ENCODE results near the gene VDR. TPM values are rescaled to one million over a fixed set of nuclear protein-coding genes. Genes with fewer than 3 reads are reported as not detected.

VDR gene
- total RNA-seq, 1 experiment from 2014 or later = 2.4 TPM

- no peak for DNase-seq (ENCODE audit: extremely low read depth, low read depth)
Measured at GRCh38 chr12:47875746-47876439, 28.9 kb downstream of the VDR start.

GRCh38 chr12:47874316-47874715 lies 30.5 kb downstream of the VDR start:
- no peak for DNase-seq (ENCODE audit: extremely low read depth, low read depth)

- no peak for DNase-seq (ENCODE audit: extremely low read depth, low read depth)
Measured at GRCh38 chr12:47870175-47870781, 34.5 kb downstream of the VDR start.

- no peak for DNase-seq (ENCODE audit: extremely low read depth, low read depth)
Measured at GRCh38 chr12:47868552-47869031, 36.2 kb downstream of the VDR start.

- no peak for DNase-seq (ENCODE audit: extremely low read depth, low read depth)
Measured at GRCh38 chr12:47868041-47868440, 36.8 kb downstream of the VDR start.

GRCh38 chr12:47867495-47867941 lies 37.3 kb downstream of the VDR start:
- no peak for DNase-seq (ENCODE audit: extremely low read depth, low read depth)

GRCh38 chr12:47864646-47865235 lies 40.1 kb downstream of the VDR start:
- DNase-seq (ENCODE audit: extremely low read depth, low read depth) = no peak

- no peak for DNase-seq (ENCODE audit: extremely low read depth, low read depth)
Measured at GRCh38 chr12:47863985-47864384, 40.8 kb downstream of the VDR start.

- DNase-seq (ENCODE audit: extremely low read depth, low read depth) = no peak
Measured at GRCh38 chr12:47863467-47863866, 41.3 kb downstream of the VDR start.

GRCh38 chr12:47862881-47863280 lies 41.9 kb downstream of the VDR start:
- no peak for DNase-seq (ENCODE audit: extremely low read depth, low read depth)

- no peak for DNase-seq (ENCODE audit: extremely low read depth, low read depth)
Measured at GRCh38 chr12:47862167-47862750, 42.5 kb downstream of the VDR start.

GRCh38 chr12:47860873-47861272 lies 43.9 kb downstream of the VDR start:
- DNase-seq (ENCODE audit: extremely low read depth, low read depth) = no peak

GRCh38 chr12:47860279-47860841 lies 44.4 kb downstream of the VDR start:
- no peak for DNase-seq (ENCODE audit: extremely low read depth, low read depth)

- DNase-seq (ENCODE audit: extremely low read depth, low read depth) = no peak
Measured at GRCh38 chr12:47858511-47859266, 46.1 kb downstream of the VDR start.

GRCh38 chr12:47856721-47857575 lies 47.8 kb downstream of the VDR start:
- DNase-seq (ENCODE audit: extremely low read depth, low read depth) = no peak

- DNase-seq (ENCODE audit: extremely low read depth, low read depth) = no peak
Measured at GRCh38 chr12:47856094-47856493, 48.7 kb downstream of the VDR start.

- no peak for DNase-seq (ENCODE audit: extremely low read depth, low read depth)
Measured at GRCh38 chr12:47855502-47855901, 49.3 kb downstream of the VDR start.

- no peak for DNase-seq (ENCODE audit: extremely low read depth, low read depth)
Measured at GRCh38 chr12:47854531-47854930, 50.3 kb downstream of the VDR start.

GRCh38 chr12:47852096-47852571 lies 52.7 kb downstream of the VDR start:
- DNase-seq (ENCODE audit: extremely low read depth, low read depth) = no peak
